Neuron (in vitro differentiated cells): Measurements from ENCODE around the gene SNX12.
A peak's percentile ranks its signal among the peaks of the same experiment; 100 is the strongest.

Source experiments
- H2AFZ ChIP-seq: one replicate; pipeline ENCODE4 v1.6.1; 2013; ENCODE audit warnings: low read depth, mild to moderate bottlenecking, inconsistent platforms, low read length, moderate library complexity
- H3K27me3 ChIP-seq: one replicate; pipeline ENCODE4 v1.6.1; 2013; ENCODE audit warnings: low read length; ENCODE audit not compliant: insufficient read depth
- H3K36me3 ChIP-seq: one replicate; pipeline ENCODE4 v1.6.1; 2013; ENCODE audit warnings: low read length; ENCODE audit not compliant: insufficient read depth
- H3K4me1 ChIP-seq: one replicate; pipeline ENCODE4 v1.6.1; 2013; ENCODE audit warnings: low read length; ENCODE audit not compliant: insufficient read depth
- H3K4me3 ChIP-seq: 2 replicates; pipeline ENCODE4 v1.5.1; 2013; ENCODE audit warnings: mild to moderate bottlenecking, low read length, moderate library complexity
- H3K9me3 ChIP-seq: one replicate; pipeline ENCODE4 v1.6.1; 2013; ENCODE audit warnings: low read length

The SNX12 gene

GRCh38 chrX:71068044-71068918 is at the start of gene SNX12:
Gene SNX12 (minus strand): TSS chrX:71068334. CDS start chrX:71068306, 28 bp downstream.
- Histone ChIP-seq H3K4me3 (peak within 1 kb of the TSS; percentile 89), H3K27me3 (no peaks in the 10 kb centered on the region), H2AFZ (peak within 1 kb of the TSS; percentile 79), H3K4me1 (peaks cover 7% of the 10 kb centered on the region), H3K36me3 (peaks cover 3% of the 10 kb centered on the region), H3K9me3 (no peaks in the 10 kb centered on the region)

- peak overlapping the region; percentile 65 for H3K4me3 ChIP-seq
- no peaks in the 10 kb centered on the region for H3K9me3 ChIP-seq
- peaks cover 4% of the 10 kb centered on the region for H3K4me1 ChIP-seq
- no peak overlapping the region for H2AFZ ChIP-seq
- no peaks in the 10 kb centered on the region for H3K27me3 ChIP-seq
- H3K36me3 ChIP-seq, result peaks cover 16% of the 10 kb centered on the region
Observed at GRCh38 chrX:71117358-71117757, 49.2 kb upstream of the SNX12 start.

DNA sequence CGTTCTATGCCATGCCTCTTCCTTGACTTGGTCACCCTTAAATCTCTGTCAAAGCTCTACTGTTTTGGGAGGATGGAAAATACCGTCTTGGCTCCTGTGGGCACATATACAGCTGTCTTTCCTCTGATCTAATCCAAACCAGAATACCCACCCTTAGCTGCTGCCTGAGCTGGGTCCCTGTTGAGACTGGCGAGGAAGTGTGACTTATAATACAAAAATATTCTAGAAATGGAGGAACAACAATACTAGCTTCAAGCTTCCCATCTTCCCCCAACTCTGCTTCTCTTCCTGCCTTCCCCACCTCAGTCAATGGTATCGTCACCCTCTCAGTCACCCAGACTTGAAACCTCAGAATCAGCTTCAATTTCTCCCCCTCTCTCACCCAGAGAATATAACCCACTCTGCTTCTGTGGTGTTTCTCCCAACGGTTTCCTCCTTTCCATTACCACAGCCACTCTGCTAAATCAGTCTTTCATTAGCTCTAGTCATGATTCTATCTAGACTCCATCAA is 43.8 kb upstream of the SNX12 start:
- Histone ChIP-seq H3K36me3 (no peaks in the 10 kb centered on the region), H3K9me3 (no peaks in the 10 kb centered on the region), H3K4me3 (no peak overlapping the region), H3K27me3 (peaks cover 4% of the 10 kb centered on the region), H2AFZ (no peak overlapping the region), H3K4me1 (no peaks in the 10 kb centered on the region)

DNA sequence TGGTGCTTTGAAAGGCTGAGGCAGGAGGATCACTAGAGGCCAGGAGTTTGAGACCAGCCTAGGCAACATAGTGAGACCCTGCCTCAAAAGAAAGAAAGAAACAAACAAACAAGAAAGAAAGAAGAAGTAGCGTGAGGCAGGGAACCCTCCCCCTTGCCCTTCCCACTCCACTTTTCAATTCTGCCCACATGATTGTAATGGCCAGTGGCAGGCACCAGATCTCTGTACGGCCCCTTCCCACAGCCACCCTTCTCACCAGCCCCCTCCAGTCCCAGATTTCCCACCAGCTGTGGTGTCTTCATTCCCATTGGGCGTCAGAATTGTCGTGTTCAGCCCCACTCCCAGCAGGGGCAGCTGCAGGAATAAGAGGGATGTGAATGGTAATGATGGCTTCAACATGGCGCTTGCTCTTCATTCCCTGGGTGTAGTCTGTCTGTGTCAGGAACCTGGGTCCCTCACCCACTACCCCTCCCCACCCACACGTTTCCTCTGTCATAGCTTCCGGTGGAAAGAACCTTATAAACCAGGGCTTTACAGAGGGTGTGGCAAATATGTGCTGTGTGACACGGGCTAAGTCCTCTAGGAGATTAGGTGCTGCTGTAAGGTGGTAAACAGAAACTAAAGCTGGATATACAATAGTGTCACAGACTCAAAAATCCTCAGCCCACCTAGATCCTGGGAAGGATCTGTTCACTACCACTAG is 43.2 kb upstream of the SNX12 start, which contains the start of gene IL2RG:
TSS of gene IL2RG (minus strand) at position 437 of the 703 bp plus-strand sequence. CDS start at position 399, 38 bp downstream.
- Histone ChIP-seq H3K36me3 (no peaks in the 10 kb centered on the region), H3K4me3 (no peak within 1 kb of the TSS), H3K27me3 (peaks cover 4% of the 10 kb centered on the region)

DNA sequence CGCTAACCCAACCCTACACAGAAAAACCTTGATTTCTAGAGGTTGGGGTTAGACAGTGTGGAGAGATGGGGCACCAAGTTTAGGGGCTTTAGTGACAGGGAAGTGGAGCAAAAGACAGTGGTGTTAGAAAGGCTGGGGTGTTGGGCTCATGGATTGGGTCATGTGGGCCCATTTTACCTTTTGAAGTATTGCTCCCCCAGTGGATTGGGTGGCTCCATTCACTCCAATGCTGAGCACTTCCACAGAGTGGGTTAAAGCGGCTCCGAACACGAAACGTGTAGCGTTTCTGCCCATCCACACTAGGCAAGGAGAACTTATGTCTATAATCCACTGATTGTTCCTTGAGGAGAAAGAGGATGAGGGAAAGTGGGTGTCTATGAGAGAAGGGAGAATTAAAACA is 40.9 kb upstream of the SNX12 start:
- H3K4me1 ChIP-seq, result peaks cover 2% of the 10 kb centered on the region
- no peaks in the 10 kb centered on the region for H3K9me3 ChIP-seq
- H3K36me3 ChIP-seq, result no peaks in the 10 kb centered on the region
- no peak overlapping the region for H2AFZ ChIP-seq
- H3K27me3 ChIP-seq, result peaks cover 4% of the 10 kb centered on the region
- H3K4me3 ChIP-seq, result no peak overlapping the region

More for the DNA sequence above, 43.2 kb upstream of the SNX12 start, which contains the start of gene IL2RG:
- no peak within 1 kb of the TSS for H2AFZ ChIP-seq
- H3K4me1 ChIP-seq, result no peaks in the 10 kb centered on the region
- no peaks in the 10 kb centered on the region for H3K9me3 ChIP-seq

- Histone ChIP-seq H3K4me3 (no peak overlapping the region), H3K27me3 (peaks cover 4% of the 10 kb centered on the region), H2AFZ (no peak overlapping the region), H3K36me3 (no peaks in the 10 kb centered on the region), H3K4me1 (peaks cover 14% of the 10 kb centered on the region), H3K9me3 (no peaks in the 10 kb centered on the region)
Observed at GRCh38 chrX:71107762-71108360, 39.7 kb upstream of the SNX12 start.

DNA sequence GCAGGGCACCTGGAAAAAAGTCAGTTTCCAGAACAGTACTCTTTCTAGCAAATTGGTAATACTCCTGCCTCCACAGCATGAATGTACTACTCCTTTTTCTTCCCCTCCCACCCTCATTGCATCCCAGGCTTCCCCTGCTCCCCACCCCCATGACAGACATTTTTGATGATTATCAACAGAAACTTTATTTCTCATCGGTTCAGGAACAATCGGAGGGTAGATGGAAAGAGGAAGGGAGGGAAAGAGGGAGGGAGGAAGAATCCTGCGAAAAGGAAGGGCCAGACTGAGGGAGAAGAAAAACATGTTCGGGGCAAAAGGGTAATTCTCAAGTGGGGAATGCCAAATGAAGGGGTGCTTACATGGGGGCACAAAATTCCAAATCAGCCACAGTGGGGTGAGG is 39.1 kb upstream of the SNX12 start:
- Histone ChIP-seq H3K36me3 (no peaks in the 10 kb centered on the region), H3K9me3 (no peaks in the 10 kb centered on the region), H3K4me3 (no peak overlapping the region), H2AFZ (no peak overlapping the region), H3K4me1 (peaks cover 16% of the 10 kb centered on the region), H3K27me3 (peaks cover 4% of the 10 kb centered on the region)

DNA sequence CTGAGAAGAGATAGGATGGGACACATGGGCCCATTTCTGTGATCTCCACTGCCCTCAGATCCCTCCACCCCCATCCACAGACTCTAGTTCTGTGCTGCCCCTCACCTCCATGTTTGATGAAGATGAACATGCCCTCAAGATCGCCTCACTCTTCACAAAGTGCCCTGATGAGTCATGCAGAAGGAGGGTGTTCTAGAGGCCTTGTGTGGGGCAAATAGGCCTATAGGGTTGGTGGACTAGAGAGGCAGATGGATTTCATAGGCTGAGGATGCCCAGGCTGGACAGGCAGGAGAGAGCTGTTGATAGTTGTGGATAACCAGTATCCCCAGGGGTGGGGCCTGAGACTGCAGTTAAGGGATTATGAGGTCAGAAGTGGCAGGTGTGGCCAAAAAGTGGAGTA is 38.3 kb upstream of the SNX12 start, which contains the start of gene CXorf65:
TSS of gene CXorf65 (minus strand) at position 314 of the 400 bp plus-strand sequence. CDS start at position 130, 184 bp downstream.
- Histone ChIP-seq H3K27me3 (no peaks in the 10 kb centered on the region), H3K9me3 (no peaks in the 10 kb centered on the region), H2AFZ (no peak within 1 kb of the TSS), H3K4me1 (peaks cover 16% of the 10 kb centered on the region), H3K36me3 (no peaks in the 10 kb centered on the region), H3K4me3 (no peak within 1 kb of the TSS)

DNA sequence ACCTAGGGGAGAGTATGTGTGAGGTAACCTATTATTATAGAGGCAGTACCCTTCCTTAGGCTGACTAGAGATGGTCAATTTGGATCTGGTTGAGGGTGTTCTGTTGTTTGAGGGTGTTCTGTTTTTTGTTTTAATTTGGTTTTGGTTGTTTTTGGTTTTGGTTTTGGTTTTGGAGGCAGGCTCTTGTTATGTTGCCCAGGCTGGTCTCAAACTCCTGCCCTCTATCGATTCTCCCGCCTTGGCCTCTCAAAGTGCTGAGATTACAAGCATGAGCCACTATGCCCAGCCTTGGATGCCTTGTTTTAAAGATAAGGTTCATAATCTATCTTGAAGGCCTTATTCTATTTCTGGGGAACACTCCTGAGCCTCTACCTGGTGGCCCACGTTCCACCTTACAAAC is 37.5 kb upstream of the SNX12 start:
- Histone ChIP-seq H2AFZ (no peak overlapping the region), H3K27me3 (no peaks in the 10 kb centered on the region), H3K36me3 (no peaks in the 10 kb centered on the region), H3K9me3 (no peaks in the 10 kb centered on the region), H3K4me1 (peaks cover 16% of the 10 kb centered on the region), H3K4me3 (no peak overlapping the region)

- Histone ChIP-seq H2AFZ (peak overlapping the region; percentile 56), H3K4me3 (no peak overlapping the region), H3K9me3 (no peaks in the 10 kb centered on the region), H3K36me3 (no peaks in the 10 kb centered on the region), H3K27me3 (no peaks in the 10 kb centered on the region), H3K4me1 (peaks cover 16% of the 10 kb centered on the region)
Observed at GRCh38 chrX:71103110-71103983, 35.2 kb upstream of the SNX12 start.

DNA sequence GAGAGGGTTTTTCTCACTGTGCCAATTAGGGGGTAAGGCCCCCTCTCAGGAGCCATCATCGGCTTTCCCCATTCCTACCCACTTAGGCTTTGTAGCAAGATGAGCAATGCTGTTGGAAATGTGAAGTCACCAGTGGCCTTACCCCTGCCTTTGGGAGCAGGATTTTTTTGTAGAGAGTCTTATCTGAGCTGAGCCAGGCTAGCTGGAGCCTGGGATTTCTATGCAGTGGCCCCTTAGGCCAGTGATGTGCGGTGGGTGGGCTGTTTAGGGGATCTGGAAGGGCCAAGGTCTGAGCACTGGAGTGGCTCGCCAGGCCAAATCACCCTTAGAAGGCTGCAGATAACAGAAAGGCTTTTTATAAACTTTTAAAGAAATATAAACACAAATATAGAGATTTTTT is 34.2 kb upstream of the SNX12 start:
- Histone ChIP-seq H3K4me1 (peaks cover 16% of the 10 kb centered on the region), H3K9me3 (no peaks in the 10 kb centered on the region), H3K4me3 (no peak overlapping the region), H2AFZ (no peak overlapping the region), H3K36me3 (no peaks in the 10 kb centered on the region), H3K27me3 (no peaks in the 10 kb centered on the region)
